Spleen (tissue), 13 donors: ENCODE data around the gene SERPINB4. TPM values are rescaled to one million over a fixed set of nuclear protein-coding genes. Genes with fewer than 3 reads are reported as not detected.
"Not testable (repeated sequence)": the region's sequence is repeated elsewhere in the genome, so short reads cannot be mapped to it uniquely, and the experiment has no call there.

Experiments
- DNase-seq: peaks from one replicate; pipeline ENCODE4 v3.0.0-alpha.2; 2020
- H3K27ac ChIP-seq, 8 donors: fragments of 200-600 bp; sonication (generic) in 7 of 8; 1 replicate in 4 of 8; 2 replicates in 4 of 8; pipeline versions ENCODE4 v1.5.0 to v1.8.0; 2016 to 2021; ENCODE audit warnings: inconsistent platforms in 4 of 8, mild to moderate bottlenecking in 4 of 8, moderate library complexity in 1 of 8
- H3K27me3 ChIP-seq, 7 donors: fragments of 200-600 bp; sonication (generic) in 6 of 7; replicated peaks in 1 of 7; 1 replicate in 4 of 7; 2 replicates in 3 of 7; pipeline versions ENCODE4 v1.5.0 to v1.8.0; 2016 to 2021; ENCODE audit warnings: inconsistent platforms in 3 of 7, mild to moderate bottlenecking in 1 of 7
- H3K36me3 ChIP-seq, 6 donors: fragments of 200-600 bp; sonication (generic) in 5 of 6; 1 replicate in 4 of 6; 2 replicates in 2 of 6; pipeline versions ENCODE4 v1.5.0 to v1.8.0; 2016 to 2021; ENCODE audit warnings: inconsistent platforms in 2 of 6
- H3K4me1 ChIP-seq, 6 donors: fragments of 200-600 bp; sonication (generic) in 5 of 6; 1 replicate in 3 of 6; 2 replicates in 3 of 6; pipeline versions ENCODE4 v1.5.0 to v1.8.0; 2016 to 2021; ENCODE audit warnings: inconsistent platforms in 3 of 6
- H3K4me3 ChIP-seq, 8 donors: fragments of 200-600 bp; sonication (generic) in 7 of 8; 1 replicate in 4 of 8; 2 replicates in 4 of 8; pipeline versions ENCODE4 v1.5.0 to v1.8.0; 2016 to 2021; ENCODE audit warnings: inconsistent platforms in 4 of 8, mild to moderate bottlenecking in 4 of 8, moderate library complexity in 2 of 8
- H3K9me3 ChIP-seq, 8 donors: fragments of 200-600 bp; sonication (generic) in 7 of 8; 1 replicate in 4 of 8; 2 replicates in 4 of 8; pipeline versions ENCODE4 v1.5.0 to v1.8.0; 2016 to 2021; ENCODE audit warnings: inconsistent platforms in 4 of 8
- POLR2A ChIP-seq, 3 donors: fragments of 450-650 bp; IDR thresholded peaks; one replicate each; pipeline ENCODE4 v1.5.1; 2017; ENCODE audit warnings: antibody characterized with exemption in 3 of 3, mild to moderate bottlenecking in 1 of 3
- POLR2AphosphoS5 ChIP-seq, 3 donors: sonication (generic); formaldehyde crosslinking; IDR thresholded peaks; one replicate each; pipeline ENCODE4 v1.5.1; 2017; ENCODE audit warnings: antibody characterized with exemption in 3 of 3
- WGBS, 5 donors: extraction: QIAGEN DNeasy Blood & Tissue Kit in 3 of 5; methylation state at CpG; one replicate each; pipeline versions ENCODE4 v1.1.5 to v1.1.7; 2013 to 2018; 5-methylcytosine and 5-hydroxymethylcytosine counted together
- intact Hi-C: fragments of 100-400 bp; cut with DNase I; formaldehyde crosslinking; loops from one replicate; pipeline ENCODE4 v1.15.0; 2023; ENCODE audit warnings: low total_unique reads
- long read RNA-seq, 2 donors: transcript quantifications; one replicate each; lab custom pipeline, GENCODE V29; 2026
- polyA plus RNA-seq, 3 donors: library from polyadenylated mRNA; stranded (reverse); fragments of 200-250 nt; gene quantifications; one replicate each; pipeline ENCODE4 v1.2.1, GENCODE V29; 2013
- total RNA-seq, 7 donors: library from RNA; depleted of rRNA in 3 of 7; stranded (reverse); fragments of >200 nt in 3 of 7; fragmentation: NEBNext Ultra II Directional in 4 of 7; extraction: Animal tissue kit (Norgen Biotek cat#: 25700) in 4 of 7; gene quantifications; one replicate each; pipeline versions ENCODE4 v1.1.0 to v1.2.1, GENCODE V29; 2016 to 2021
- TF ChIP-seq, protein P1 (sequence below), 11 experiments: fragments of 200-600 bp in 7 of 11; fragments of 450-650 bp in 4 of 11; sonication (generic) in 4 of 11; IDR thresholded peaks in 8 of 11; conservative IDR thresholded peaks in 3 of 11; 1 replicate in 7 of 11; 2 replicates in 4 of 11; pipeline versions ENCODE4 v1.4.0 to v1.8.0; 2016 to 2021; ENCODE audit warnings: antibody characterized with exemption in 11 of 11, inconsistent platforms in 4 of 11, mild to moderate bottlenecking in 1 of 11
- donor health status: healthy with polysubstance abuse.
- donor health status: DM: no; HTN: no; CAD: no; lungs with moderate emphysema.
- donor health status: DM: no; HTN: no; CAD: no.
- donor health status: Bipolar disorder and iron deficiency.
- donor health status: healthy.
- donor health status: DM: no; HTN: no; CAD: no.
- donor health status: DM: yes; HTN: yes; CAD: no.

SERPINB4 gene
- total RNA-seq, result not detected
- under 1 TPM in 1 of 3 donors, not detected in 2; 0.09 TPM for polyA plus RNA-seq
- long read RNA-seq, donor 1, result 0 reads
- long read RNA-seq, donor 2, result 0 reads

DNA sequence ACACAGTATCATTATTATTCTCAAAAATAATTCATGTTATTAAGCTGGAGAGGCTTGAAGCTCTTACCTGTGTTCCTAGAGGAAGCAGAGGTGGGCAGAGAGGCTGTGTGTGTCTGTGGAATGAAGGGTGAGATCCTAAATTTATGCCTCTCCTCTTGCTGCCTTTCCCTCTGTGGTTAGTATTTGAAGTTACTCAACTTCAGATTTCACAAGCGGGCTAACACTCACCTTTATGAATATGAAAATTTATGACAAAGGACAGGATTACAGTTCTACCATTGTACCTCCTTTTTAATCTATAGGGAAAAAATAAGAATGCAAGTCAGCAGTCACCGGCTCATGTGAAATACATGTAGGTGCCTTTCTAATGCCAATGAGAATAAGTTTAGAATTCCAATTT lies at the start of gene SERPINB4:
Gene SERPINB4, minus strand, starts transcription at position 115 of the 400 bp plus-strand sequence. CDS start 679 bp downstream, outside the sequence.
- H3K4me3 ChIP-seq, H3K4me1 ChIP-seq, H3K36me3 ChIP-seq, intact Hi-C loops, H3K27ac ChIP-seq, DNase-seq, H3K27me3 ChIP-seq, H3K9me3 ChIP-seq: not testable (repeated sequence)
- 63 to 94% (median 75%) methylated on average over 1 to 2 of the region's 2 CpGs for WGBS, 5 donors

DNA sequence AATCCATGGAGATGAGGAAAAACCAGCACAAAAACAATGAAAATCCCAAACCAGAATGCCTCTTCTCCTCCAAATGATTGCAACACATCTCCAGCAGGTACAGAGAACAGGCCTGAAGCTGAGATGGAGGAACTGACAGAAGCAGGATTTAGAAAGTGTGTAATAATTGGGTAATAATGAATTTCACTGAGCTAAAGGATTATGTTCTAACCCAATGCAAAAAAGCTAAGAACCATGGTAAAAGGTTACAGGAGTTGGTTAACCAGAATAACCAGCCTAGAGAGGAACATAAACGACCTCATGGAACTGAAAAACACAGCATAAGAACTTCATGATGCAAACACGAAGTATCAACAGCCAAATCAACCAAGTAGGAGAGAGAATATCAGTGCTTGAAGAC lies 45.0 kb upstream of the SERPINB4 start:
- H3K27ac ChIP-seq, result no peak overlapping the region
- intact Hi-C loops, result no loop called here
- 40 to 72% (median 58%) methylated on average over 2 of the region's 2 CpGs for WGBS, 5 donors
- no peak overlapping the region for H3K4me3 ChIP-seq
- no peak for TF ChIP-seq POLR2A (IDR thresholded peaks at IDR 0.05)
- no peaks in the 10 kb centered on the region for H3K36me3 ChIP-seq
- no peaks in the 10 kb centered on the region for H3K4me1 ChIP-seq
- peaks cover 0 to 14% (median 0%) of the 10 kb centered on the region in 7 donors for H3K27me3 ChIP-seq
- DNase-seq, result no peak
- H3K9me3 ChIP-seq, result peaks cover 0 to 29% (median 6%) of the 10 kb centered on the region in 8 donors

DNA sequence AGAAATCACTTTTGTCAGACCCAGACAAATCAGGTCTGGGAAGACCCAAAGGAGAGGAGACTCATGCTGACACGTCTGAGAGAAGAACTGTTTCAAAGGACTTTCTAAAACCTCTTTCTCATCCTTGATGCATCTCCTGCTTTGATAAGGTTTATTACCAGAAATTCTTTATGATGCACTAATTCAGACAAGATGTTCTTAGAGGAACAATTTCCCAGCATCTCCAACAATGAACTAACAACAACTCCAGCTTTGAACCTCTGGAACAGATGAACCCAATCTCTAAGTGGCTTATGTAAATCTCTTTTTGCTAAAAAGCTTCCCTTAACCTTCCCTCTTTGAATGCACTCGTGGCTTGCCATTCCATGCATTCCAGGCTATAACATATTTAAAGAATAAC lies 42.8 kb upstream of the SERPINB4 start:
- Histone ChIP-seq H3K9me3 (peaks cover 0 to 22% (median 2%) of the 10 kb centered on the region in 8 donors), H3K27me3 (peaks cover 0 to 15% (median 0%) of the 10 kb centered on the region in 7 donors), H3K4me1 (no peaks in the 10 kb centered on the region), H3K4me3 (no peak overlapping the region), H3K36me3 (no peaks in the 10 kb centered on the region), H3K27ac (no peak overlapping the region)
- TF ChIP-seq, protein P1, sequence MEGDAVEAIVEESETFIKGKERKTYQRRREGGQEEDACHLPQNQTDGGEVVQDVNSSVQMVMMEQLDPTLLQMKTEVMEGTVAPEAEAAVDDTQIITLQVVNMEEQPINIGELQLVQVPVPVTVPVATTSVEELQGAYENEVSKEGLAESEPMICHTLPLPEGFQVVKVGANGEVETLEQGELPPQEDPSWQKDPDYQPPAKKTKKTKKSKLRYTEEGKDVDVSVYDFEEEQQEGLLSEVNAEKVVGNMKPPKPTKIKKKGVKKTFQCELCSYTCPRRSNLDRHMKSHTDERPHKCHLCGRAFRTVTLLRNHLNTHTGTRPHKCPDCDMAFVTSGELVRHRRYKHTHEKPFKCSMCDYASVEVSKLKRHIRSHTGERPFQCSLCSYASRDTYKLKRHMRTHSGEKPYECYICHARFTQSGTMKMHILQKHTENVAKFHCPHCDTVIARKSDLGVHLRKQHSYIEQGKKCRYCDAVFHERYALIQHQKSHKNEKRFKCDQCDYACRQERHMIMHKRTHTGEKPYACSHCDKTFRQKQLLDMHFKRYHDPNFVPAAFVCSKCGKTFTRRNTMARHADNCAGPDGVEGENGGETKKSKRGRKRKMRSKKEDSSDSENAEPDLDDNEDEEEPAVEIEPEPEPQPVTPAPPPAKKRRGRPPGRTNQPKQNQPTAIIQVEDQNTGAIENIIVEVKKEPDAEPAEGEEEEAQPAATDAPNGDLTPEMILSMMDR (IDR thresholded peaks at IDR 0.05 in 8 of 11, conservative IDR thresholded peaks at IDR 0.05 in 3 of 11), result no peak
- TF ChIP-seq POLR2AphosphoS5 (IDR thresholded peaks at IDR 0.05) (no peak), POLR2A (IDR thresholded peaks at IDR 0.05) (no peak)
- 50 to 62% (median 58%) methylated on average over 2 of the region's 2 CpGs for WGBS, 5 donors
- intact Hi-C loops, result no loop called here
- no peak for DNase-seq

DNA sequence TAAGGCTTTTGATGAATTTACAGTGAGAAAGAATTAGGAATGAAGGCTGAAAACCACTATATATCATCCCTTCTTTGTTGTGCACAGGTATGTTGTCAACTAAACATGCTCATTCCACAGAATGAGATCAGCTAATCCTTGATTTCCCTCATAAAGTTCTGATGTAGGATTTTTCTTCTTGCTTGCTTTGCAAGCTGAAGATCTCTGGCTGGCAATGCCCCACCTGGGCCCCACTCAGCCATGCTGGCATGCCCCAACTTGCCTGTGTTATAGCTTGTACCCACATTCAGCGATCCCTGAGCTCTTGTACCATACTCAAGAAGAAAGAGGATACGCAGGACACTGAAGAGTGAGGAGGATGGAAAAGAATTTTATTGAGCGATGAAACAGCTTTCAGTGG lies 40.7 kb upstream of the SERPINB4 start:
- H3K36me3 ChIP-seq, result no peaks in the 10 kb centered on the region
- peaks cover 0 to 3% (median 0%) of the 10 kb centered on the region in 8 donors for H3K9me3 ChIP-seq
- H3K27ac ChIP-seq, result no peak overlapping the region
- H3K4me3 ChIP-seq, result no peak overlapping the region
- no peak for DNase-seq
- intact Hi-C loops, result no loop called here
- H3K27me3 ChIP-seq, result peaks cover 0 to 15% (median 0%) of the 10 kb centered on the region in 7 donors
- H3K4me1 ChIP-seq, result no peaks in the 10 kb centered on the region
- TF ChIP-seq, protein P1 (IDR thresholded peaks at IDR 0.05 in 8 of 11, conservative IDR thresholded peaks at IDR 0.05 in 3 of 11), result no peak
- TF ChIP-seq POLR2AphosphoS5 (IDR thresholded peaks at IDR 0.05) (no peak), POLR2A (IDR thresholded peaks at IDR 0.05) (no peak)
- WGBS, 5 donors, result 89 to 100% (median 95%) methylated on average over 3 of the region's 3 CpGs

DNA sequence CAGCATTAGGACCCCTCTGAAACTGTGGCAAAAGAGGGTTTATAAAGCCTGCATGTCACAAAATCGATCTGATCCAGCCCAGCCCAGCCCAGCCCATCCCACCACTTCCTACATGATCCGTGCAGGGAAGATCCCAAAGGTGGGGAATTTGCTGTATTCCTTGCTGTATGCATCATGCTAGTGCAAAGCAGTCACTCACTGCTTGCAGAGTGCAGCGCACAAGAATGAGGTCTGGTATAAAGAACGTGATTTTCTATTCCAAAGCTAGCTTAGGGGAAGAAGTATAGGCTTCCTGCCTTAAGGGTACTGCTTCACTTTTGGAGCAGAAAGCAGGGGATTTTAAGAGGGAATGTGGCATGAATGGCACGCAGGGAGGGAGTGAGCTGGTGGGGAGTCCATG lies 39.8 kb upstream of the SERPINB4 start:
- no peaks in the 10 kb centered on the region for H3K9me3 ChIP-seq
- TF ChIP-seq, protein P1 (IDR thresholded peaks at IDR 0.05 in 8 of 11, conservative IDR thresholded peaks at IDR 0.05 in 3 of 11), result no peak
- TF ChIP-seq POLR2AphosphoS5 (IDR thresholded peaks at IDR 0.05) (no peak), POLR2A (IDR thresholded peaks at IDR 0.05) (no peak)
- no peak for DNase-seq
- H3K4me1 ChIP-seq, result no peaks in the 10 kb centered on the region
- H3K4me3 ChIP-seq, result no peak overlapping the region
- intact Hi-C loops, result no loop called here
- peaks cover 0 to 15% (median 0%) of the 10 kb centered on the region in 7 donors for H3K27me3 ChIP-seq
- no peak overlapping the region for H3K27ac ChIP-seq
- no peaks in the 10 kb centered on the region for H3K36me3 ChIP-seq
- WGBS, 5 donors, result 69 to 81% (median 76%) methylated on average over 5 of the region's 5 CpGs
